CD4-positive, alpha-beta T cell (primary cell): ENCODE results near the gene ALK. TPM values are rescaled to one million over a fixed set of nuclear protein-coding genes. Genes with fewer than 3 reads are reported as not detected.

ENCODE experiments used
- ATAC-seq: fragments of 200-7000 bp; cut with Tn5 transposase; one replicate; pipeline ENCODE4 v1.10.0; 2022; ENCODE audit warnings: mild to moderate bottlenecking; ENCODE audit not compliant: poor library complexity
- CTCF ChIA-PET: fragments of 350-600 bp; sonication (Branson Sonifier 250); formaldehyde crosslinking; loops from one replicate; lab custom pipeline; 2021; ENCODE audit warnings: antibody characterized with exemption, inconsistent platforms; lab: Charles Lee
- POLR2A ChIA-PET: fragments of 350-600 bp; sonication (Branson Sonifier 250); formaldehyde crosslinking; loops from one replicate; lab custom pipeline; 2021; ENCODE audit warnings: antibody characterized with exemption, inconsistent platforms; lab: Charles Lee
- DNase-seq, 14 experiments: peaks; one replicate each; pipeline ENCODE4 v3.0.0-alpha.2; 2013 to 2020; ENCODE audit warnings: mixed read lengths in 2 of 14
- H3K27ac ChIP-seq, 2 donors: one replicate each; pipeline versions ENCODE4 v1.5.1 to v1.7.0; 2013; ENCODE audit warnings: low read length in 2 of 2, low read depth in 1 of 2, mild to moderate bottlenecking in 1 of 2
- H3K27me3 ChIP-seq, 2 experiments: 1 replicate in 1 of 2; 2 replicates in 1 of 2; pipeline versions ENCODE4 v1.6.1 to v1.7.0; 2013; ENCODE audit warnings: low read length in 2 of 2, control low read depth in 1 of 2, mild to moderate bottlenecking in 1 of 2, moderate library complexity in 1 of 2; ENCODE audit not compliant: insufficient read depth in 2 of 2, control insufficient read depth in 1 of 2
- H3K36me3 ChIP-seq: one replicate; pipeline ENCODE4 v1.6.1; 2013; ENCODE audit warnings: low read length, control low read depth; ENCODE audit not compliant: insufficient read depth
- H3K4me1 ChIP-seq: one replicate; pipeline ENCODE4 v1.6.1; 2013; ENCODE audit warnings: low read length, control low read depth; ENCODE audit not compliant: insufficient read depth
- H3K4me3 ChIP-seq: one replicate; pipeline ENCODE4 v1.5.1; 2013; ENCODE audit warnings: mild to moderate bottlenecking, low read length, moderate library complexity
- H3K9me3 ChIP-seq, 2 experiments: 1 replicate in 1 of 2; 2 replicates in 1 of 2; pipeline versions ENCODE4 v1.6.1 to v1.7.0; 2013; ENCODE audit warnings: low read length in 2 of 2, mild to moderate bottlenecking in 2 of 2, control low read depth in 1 of 2, moderate library complexity in 1 of 2; ENCODE audit not compliant: control insufficient read depth in 1 of 2, insufficient read depth in 1 of 2
- H3K27ac Mint-ChIP-seq: one replicate; pipeline ENCODE4 v1.8.0; 2020; ENCODE audit warnings: mixed read lengths
- H3K27me3 Mint-ChIP-seq: one replicate; pipeline ENCODE4 v1.8.0; 2021; ENCODE audit warnings: mixed read lengths
- H3K36me3 Mint-ChIP-seq: one replicate; pipeline ENCODE4 v1.8.0; 2021; ENCODE audit warnings: low read depth, mixed read lengths
- H3K4me1 Mint-ChIP-seq: one replicate; pipeline ENCODE4 v1.8.0; 2021; ENCODE audit warnings: low read depth, mixed read lengths
- H3K4me3 Mint-ChIP-seq: one replicate; pipeline ENCODE4 v1.8.0; 2020; ENCODE audit warnings: mild to moderate bottlenecking, mixed read lengths
- H3K9me3 Mint-ChIP-seq: one replicate; pipeline ENCODE4 v1.8.0; 2020; ENCODE audit warnings: mixed read lengths
- CTCF ChIP-seq: fragments of 200-600 bp; IDR thresholded peaks from one replicate; pipeline ENCODE4 v1.8.0; 2022; ENCODE audit warnings: antibody characterized with exemption, mild to moderate bottlenecking
- intact Hi-C, 2 experiments: fragments of 100-400 bp; cut with DNase I in 1 of 2; cut with micrococcal nuclease in 1 of 2; formaldehyde crosslinking; loops; one replicate each; pipeline versions ENCODE4 v1.15.1 to v1.9.0; 2023 to 2025; cut with DNase I, micrococcal nuclease
- total RNA-seq, 174 experiments: library from RNA in 2 of 174; stranded (reverse) in 2 of 174; gene quantifications; one replicate each; pipeline ENCODE4 v1.2.3 and lab custom pipeline; 2021 to 2026

Gene ALK
- total RNA-seq, 2 experiments from 2014 or later, result not detected

GRCh38 chr2:29433128-29433527, 488.3 kb downstream of the ALK start:
- Mint-ChIP-seq H3K27ac (no peak overlapping the region), H3K9me3 (no peaks in the 10 kb centered on the region), H3K4me3 (no peak overlapping the region), H3K4me1 (no peaks in the 10 kb centered on the region), H3K36me3 (no peaks in the 10 kb centered on the region), H3K27me3 (no peaks in the 10 kb centered on the region)
- ChIA-PET CTCF (no interaction called here), POLR2A (no interaction called here)
- Histone ChIP-seq H3K36me3 (no peaks in the 10 kb centered on the region), H3K27ac (no peak overlapping the region), H3K27me3 (no peaks in the 10 kb centered on the region), H3K4me3 (no peak overlapping the region), H3K9me3 (no peaks in the 10 kb centered on the region), H3K4me1 (no peaks in the 10 kb centered on the region)
- ATAC-seq (no peak), DNase-seq (no peak)
- TF ChIP-seq CTCF, result no peak
- intact Hi-C loops, result no loop called here

- Histone ChIP-seq H3K4me3 (no peak overlapping the region), H3K27me3 (no peaks in the 10 kb centered on the region), H3K9me3 (no peaks in the 10 kb centered on the region), H3K27ac (no peak overlapping the region), H3K4me1 (no peaks in the 10 kb centered on the region), H3K36me3 (no peaks in the 10 kb centered on the region)
- no peaks in the 10 kb centered on the region for H3K4me1 Mint-ChIP-seq
- H3K9me3 Mint-ChIP-seq, result no peaks in the 10 kb centered on the region
- no peak for DNase-seq
- no peaks in the 10 kb centered on the region for H3K36me3 Mint-ChIP-seq
- no peak for ATAC-seq
- ChIA-PET CTCF (no interaction called here), POLR2A (no interaction called here)
- no peaks in the 10 kb centered on the region for H3K27me3 Mint-ChIP-seq
- intact Hi-C loops, result no loop called here
- TF ChIP-seq CTCF, result no peak
- H3K4me3 Mint-ChIP-seq, result no peak overlapping the region
- H3K27ac Mint-ChIP-seq, result no peak overlapping the region
These were observed 489.9 kb downstream of the ALK start for GRCh38 chr2:29431485-29431884.

- H3K36me3 Mint-ChIP-seq, result no peaks in the 10 kb centered on the region
- ATAC-seq (no peak), DNase-seq (no peak)
- POLR2A ChIA-PET, result no interaction called here
- peaks cover 6% of the 10 kb centered on the region for H3K27me3 Mint-ChIP-seq
- no peaks in the 10 kb centered on the region for H3K9me3 Mint-ChIP-seq
- intact Hi-C loops, result no loop called here
- no peaks in the 10 kb centered on the region for H3K4me1 ChIP-seq
- no peak overlapping the region for H3K27ac ChIP-seq
- TF ChIP-seq CTCF, result no peak
- no peaks in the 10 kb centered on the region for H3K9me3 ChIP-seq
- no peaks in the 10 kb centered on the region for H3K4me1 Mint-ChIP-seq
- H3K4me3 Mint-ChIP-seq, result no peak overlapping the region
- no peaks in the 10 kb centered on the region for H3K27me3 ChIP-seq
- H3K36me3 ChIP-seq, result no peaks in the 10 kb centered on the region
- CTCF ChIA-PET, result no interaction called here
- H3K27ac Mint-ChIP-seq, result no peak overlapping the region
- no peak overlapping the region for H3K4me3 ChIP-seq
These were observed 490.8 kb downstream of the ALK start for GRCh38 chr2:29430382-29431112.
